ENCODE results near the gene ZNF19.

- no peak for TF ChIP-seq SIN3A (IDR thresholded peaks at IDR 0.05; ENCODE audit: borderline replicate concordance in 2 of 2, control insufficient read depth in 1 of 2, low read depth in 2 of 2, low read length in 2 of 2)
- TF ChIP-seq PKNOX1 (IDR thresholded peaks at IDR 0.05): no peak
- TF ChIP-seq FOXK2 (conservative IDR thresholded peaks at IDR 0.05 in 1 of 2, IDR thresholded peaks at IDR 0.05 in 1 of 2; ENCODE audit: low read depth in 2 of 2): no peak
- no peak for TF ChIP-seq POLR2A (conservative IDR thresholded peaks at IDR 0.05)
- TF ChIP-seq, protein P1, sequence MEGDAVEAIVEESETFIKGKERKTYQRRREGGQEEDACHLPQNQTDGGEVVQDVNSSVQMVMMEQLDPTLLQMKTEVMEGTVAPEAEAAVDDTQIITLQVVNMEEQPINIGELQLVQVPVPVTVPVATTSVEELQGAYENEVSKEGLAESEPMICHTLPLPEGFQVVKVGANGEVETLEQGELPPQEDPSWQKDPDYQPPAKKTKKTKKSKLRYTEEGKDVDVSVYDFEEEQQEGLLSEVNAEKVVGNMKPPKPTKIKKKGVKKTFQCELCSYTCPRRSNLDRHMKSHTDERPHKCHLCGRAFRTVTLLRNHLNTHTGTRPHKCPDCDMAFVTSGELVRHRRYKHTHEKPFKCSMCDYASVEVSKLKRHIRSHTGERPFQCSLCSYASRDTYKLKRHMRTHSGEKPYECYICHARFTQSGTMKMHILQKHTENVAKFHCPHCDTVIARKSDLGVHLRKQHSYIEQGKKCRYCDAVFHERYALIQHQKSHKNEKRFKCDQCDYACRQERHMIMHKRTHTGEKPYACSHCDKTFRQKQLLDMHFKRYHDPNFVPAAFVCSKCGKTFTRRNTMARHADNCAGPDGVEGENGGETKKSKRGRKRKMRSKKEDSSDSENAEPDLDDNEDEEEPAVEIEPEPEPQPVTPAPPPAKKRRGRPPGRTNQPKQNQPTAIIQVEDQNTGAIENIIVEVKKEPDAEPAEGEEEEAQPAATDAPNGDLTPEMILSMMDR (IDR thresholded peaks at IDR 0.05 in 2 of 3, conservative IDR thresholded peaks at IDR 0.05 in 1 of 3; ENCODE audit: insufficient read depth in 2 of 3, low read depth in 1 of 3, low read length in 3 of 3): peak; percentile 66 to 77 (median 70)
- TF ChIP-seq, protein P2, sequence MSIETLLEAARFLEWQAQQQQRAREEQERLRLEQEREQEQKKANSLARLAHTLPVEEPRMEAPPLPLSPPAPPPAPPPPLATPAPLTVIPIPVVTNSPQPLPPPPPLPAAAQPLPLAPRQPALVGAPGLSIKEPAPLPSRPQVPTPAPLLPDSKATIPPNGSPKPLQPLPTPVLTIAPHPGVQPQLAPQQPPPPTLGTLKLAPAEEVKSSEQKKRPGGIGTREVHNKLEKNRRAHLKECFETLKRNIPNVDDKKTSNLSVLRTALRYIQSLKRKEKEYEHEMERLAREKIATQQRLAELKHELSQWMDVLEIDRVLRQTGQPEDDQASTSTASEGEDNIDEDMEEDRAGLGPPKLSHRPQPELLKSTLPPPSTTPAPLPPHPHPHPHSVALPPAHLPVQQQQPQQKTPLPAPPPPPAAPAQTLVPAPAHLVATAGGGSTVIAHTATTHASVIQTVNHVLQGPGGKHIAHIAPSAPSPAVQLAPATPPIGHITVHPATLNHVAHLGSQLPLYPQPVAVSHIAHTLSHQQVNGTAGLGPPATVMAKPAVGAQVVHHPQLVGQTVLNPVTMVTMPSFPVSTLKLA (conservative IDR thresholded peaks at IDR 0.05): no peak
- TF ChIP-seq, protein P3, sequence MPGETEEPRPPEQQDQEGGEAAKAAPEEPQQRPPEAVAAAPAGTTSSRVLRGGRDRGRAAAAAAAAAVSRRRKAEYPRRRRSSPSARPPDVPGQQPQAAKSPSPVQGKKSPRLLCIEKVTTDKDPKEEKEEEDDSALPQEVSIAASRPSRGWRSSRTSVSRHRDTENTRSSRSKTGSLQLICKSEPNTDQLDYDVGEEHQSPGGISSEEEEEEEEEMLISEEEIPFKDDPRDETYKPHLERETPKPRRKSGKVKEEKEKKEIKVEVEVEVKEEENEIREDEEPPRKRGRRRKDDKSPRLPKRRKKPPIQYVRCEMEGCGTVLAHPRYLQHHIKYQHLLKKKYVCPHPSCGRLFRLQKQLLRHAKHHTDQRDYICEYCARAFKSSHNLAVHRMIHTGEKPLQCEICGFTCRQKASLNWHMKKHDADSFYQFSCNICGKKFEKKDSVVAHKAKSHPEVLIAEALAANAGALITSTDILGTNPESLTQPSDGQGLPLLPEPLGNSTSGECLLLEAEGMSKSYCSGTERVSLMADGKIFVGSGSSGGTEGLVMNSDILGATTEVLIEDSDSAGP (CRISPR knock-in tag; IDR thresholded peaks at IDR 0.05): no peak
- TF ChIP-seq CEBPB (tag; IDR thresholded peaks at IDR 0.05): no peak
Observed at GRCh38 chr16:71440669-71441347, 48.3 kb downstream of the ZNF19 start.
